Lung (tissue), 12 donors: Measurements from ENCODE around the gene UGT1A1. TPM values are rescaled to one million over a fixed set of nuclear protein-coding genes. Genes with fewer than 3 reads are reported as not detected.
"Not testable (repeated sequence)": the region's sequence is repeated elsewhere in the genome, so short reads cannot be mapped to it uniquely, and the experiment has no call there.

Source experiments
- ATAC-seq: fragments of 200-7000 bp; cut with Tn5 transposase; one replicate; pipeline ENCODE4 v1.9.1; 2020; ENCODE audit warnings: moderate number of reproducible peaks; ENCODE audit not compliant: insufficient read depth, low FRiP score
- DNase-seq, 3 donors: peaks; one replicate each; pipeline ENCODE4 v3.0.0-alpha.2; 2013 to 2017
- H3K27ac ChIP-seq, 2 donors: one replicate each; pipeline ENCODE4 v1.5.1; 2013; ENCODE audit warnings: mild to moderate bottlenecking in 2 of 2, moderate library complexity in 2 of 2, control low read depth in 1 of 2, inconsistent platforms in 1 of 2, low read depth in 1 of 2, low read length in 1 of 2
- H3K27me3 ChIP-seq, 3 donors: one replicate each; pipeline ENCODE4 v1.5.1; 2013; ENCODE audit warnings: low read length in 2 of 3; ENCODE audit not compliant: control insufficient read depth in 3 of 3, insufficient read depth in 3 of 3
- H3K36me3 ChIP-seq, 4 donors: one replicate each; pipeline ENCODE4 v1.5.1; 2013; ENCODE audit warnings: low read length in 4 of 4, mild to moderate bottlenecking in 1 of 4, moderate library complexity in 1 of 4; ENCODE audit not compliant: control insufficient read depth in 4 of 4, insufficient read depth in 4 of 4
- H3K4me1 ChIP-seq, 5 donors: one replicate each; pipeline ENCODE4 v1.5.1; 2013; ENCODE audit warnings: low read length in 5 of 5, mild to moderate bottlenecking in 2 of 5, moderate library complexity in 1 of 5; ENCODE audit not compliant: control insufficient read depth in 5 of 5, insufficient read depth in 5 of 5
- H3K4me3 ChIP-seq: one replicate; pipeline ENCODE4 v1.5.1; 2013; ENCODE audit warnings: mild to moderate bottlenecking, control low read depth, moderate library complexity
- H3K9ac ChIP-seq, 2 donors: one replicate each; pipeline ENCODE4 v1.5.1; 2013; ENCODE audit warnings: low read length in 2 of 2, control low read depth in 1 of 2; ENCODE audit not compliant: insufficient read depth in 1 of 2
- H3K9me3 ChIP-seq, 4 donors: one replicate each; pipeline ENCODE4 v1.5.1; 2013; ENCODE audit warnings: low read length in 3 of 4, mild to moderate bottlenecking in 1 of 4, moderate library complexity in 1 of 4; ENCODE audit not compliant: control insufficient read depth in 4 of 4, insufficient read depth in 3 of 4
- WGBS, 2 donors: extraction: QIAGEN DNeasy Blood & Tissue Kit; methylation state at CpG; one replicate each; pipeline ENCODE4 v1.1.7; 2013; 5-methylcytosine and 5-hydroxymethylcytosine counted together
- polyA plus RNA-seq, 2 donors: library from polyadenylated mRNA; stranded (reverse); fragments of 200-250 nt; gene quantifications; one replicate each; pipeline ENCODE4 v1.2.1, GENCODE V29; 2013
- total RNA-seq, 2 donors: library from RNA; depleted of rRNA in 1 of 2; stranded (reverse); fragments of >200 nt in 1 of 2; gene quantifications; one replicate each; pipeline ENCODE4 v1.2.1, GENCODE V29; 2014 to 2021
- TF ChIP-seq, protein P1 (sequence below): IDR thresholded peaks from 2 replicates; pipeline ENCODE4 v1.5.1; 2012; ENCODE audit warnings: mild to moderate bottlenecking; ENCODE audit errors: control extremely low read depth, extremely low read depth
- donor health status: control.
- donor health status: control.
- donor health status: Bipolar disorder and iron deficiency.
- donor health status: healthy.
- donor health status: DM: yes; HTN: yes; CAD: no.

UGT1A1 gene
- total and polyA plus RNA-seq, 4 donors, result 0.01 to 0.49 (median 0.04) TPM; not detected in 1

DNA sequence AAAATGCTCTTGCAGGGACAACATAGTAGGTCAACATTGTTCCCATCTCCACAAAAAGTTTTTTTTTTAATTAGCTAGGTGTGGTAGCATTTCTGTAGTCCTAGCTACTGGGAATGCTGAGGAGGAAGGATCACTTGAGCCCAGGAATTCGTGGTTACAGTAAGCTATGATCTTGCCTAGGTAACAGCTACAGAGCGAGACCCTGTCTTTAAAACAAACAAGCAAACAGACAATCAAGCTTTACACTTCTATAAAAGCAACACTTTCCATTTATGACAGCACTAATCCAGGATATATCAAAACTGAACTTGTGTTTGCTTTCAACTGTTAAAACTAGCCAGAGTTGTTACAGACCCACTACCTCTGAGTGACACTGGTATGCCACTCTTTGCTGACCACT is 19.2 kb upstream of the UGT1A1 start:
- H3K4me1 ChIP-seq, result no peaks in the 10 kb centered on the region
- no peak for ATAC-seq
- H3K36me3 ChIP-seq, result no peaks in the 10 kb centered on the region
- H3K4me3 ChIP-seq, result no peak overlapping the region
- no peak for DNase-seq
- 65 to 73% methylated on average over 2 of the region's 2 CpGs for WGBS, 2 donors
- no peak overlapping the region for H3K27ac ChIP-seq
- H3K9me3 ChIP-seq, result peaks cover 0 to 3% (median 0%) of the 10 kb centered on the region in 4 donors
- H3K9ac ChIP-seq, result no peak overlapping the region
- H3K27me3 ChIP-seq, result no peaks in the 10 kb centered on the region
- TF ChIP-seq, protein P1, sequence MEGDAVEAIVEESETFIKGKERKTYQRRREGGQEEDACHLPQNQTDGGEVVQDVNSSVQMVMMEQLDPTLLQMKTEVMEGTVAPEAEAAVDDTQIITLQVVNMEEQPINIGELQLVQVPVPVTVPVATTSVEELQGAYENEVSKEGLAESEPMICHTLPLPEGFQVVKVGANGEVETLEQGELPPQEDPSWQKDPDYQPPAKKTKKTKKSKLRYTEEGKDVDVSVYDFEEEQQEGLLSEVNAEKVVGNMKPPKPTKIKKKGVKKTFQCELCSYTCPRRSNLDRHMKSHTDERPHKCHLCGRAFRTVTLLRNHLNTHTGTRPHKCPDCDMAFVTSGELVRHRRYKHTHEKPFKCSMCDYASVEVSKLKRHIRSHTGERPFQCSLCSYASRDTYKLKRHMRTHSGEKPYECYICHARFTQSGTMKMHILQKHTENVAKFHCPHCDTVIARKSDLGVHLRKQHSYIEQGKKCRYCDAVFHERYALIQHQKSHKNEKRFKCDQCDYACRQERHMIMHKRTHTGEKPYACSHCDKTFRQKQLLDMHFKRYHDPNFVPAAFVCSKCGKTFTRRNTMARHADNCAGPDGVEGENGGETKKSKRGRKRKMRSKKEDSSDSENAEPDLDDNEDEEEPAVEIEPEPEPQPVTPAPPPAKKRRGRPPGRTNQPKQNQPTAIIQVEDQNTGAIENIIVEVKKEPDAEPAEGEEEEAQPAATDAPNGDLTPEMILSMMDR, result no peak

DNA sequence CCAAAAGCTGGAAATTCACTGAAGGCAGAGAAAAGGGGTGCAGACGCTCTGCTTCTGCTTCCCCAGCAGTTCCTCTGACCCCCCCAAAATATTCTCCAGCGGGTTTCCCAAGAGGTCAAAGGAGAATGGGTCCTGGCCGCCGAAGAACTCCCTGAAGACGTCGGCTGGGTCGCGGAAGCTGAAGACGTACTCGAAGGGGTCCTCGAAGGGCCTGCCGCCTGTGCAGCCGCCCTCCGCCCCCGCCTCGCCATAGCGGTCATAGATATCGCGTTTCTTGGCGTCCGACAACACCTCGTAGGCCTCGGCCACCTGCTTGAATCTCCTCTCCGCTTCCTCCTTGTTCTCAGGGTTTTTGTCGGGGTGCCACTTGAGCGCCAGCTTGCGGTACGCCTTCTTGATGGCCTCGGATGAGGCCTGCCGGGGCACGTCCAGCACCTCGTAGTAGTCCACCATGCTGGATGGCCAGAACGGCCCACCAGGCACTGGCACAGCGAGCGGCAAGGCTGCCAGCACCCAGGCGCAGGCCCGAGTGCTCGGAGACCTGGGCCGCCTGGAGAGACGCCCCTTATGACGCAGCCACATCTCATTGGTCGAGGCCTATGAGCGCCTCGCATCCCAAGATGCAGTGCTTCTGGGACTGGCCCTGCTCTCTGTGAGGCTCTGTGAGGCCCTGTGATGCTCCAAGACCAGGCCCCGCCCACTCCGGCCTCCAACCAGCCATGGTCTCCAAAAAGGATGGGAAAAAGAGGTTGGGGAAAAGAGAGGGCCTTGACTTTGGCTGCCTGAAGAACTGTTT is 16.4 kb upstream of the UGT1A1 start:
- DNase-seq, result no peak
- no peak for ATAC-seq
- Histone ChIP-seq H3K27me3 (no peaks in the 10 kb centered on the region), H3K4me1 (no peaks in the 10 kb centered on the region), H3K4me3 (no peak overlapping the region), H3K9me3 (peaks cover 0 to 5% (median 0%) of the 10 kb centered on the region in 4 donors), H3K36me3 (no peaks in the 10 kb centered on the region), H3K27ac (no peak overlapping the region), H3K9ac (no peak overlapping the region)
- TF ChIP-seq, protein P1, result no peak
- WGBS, 2 donors, result 94% methylated on average over 44 to 46 of the region's 46 CpGs

DNA sequence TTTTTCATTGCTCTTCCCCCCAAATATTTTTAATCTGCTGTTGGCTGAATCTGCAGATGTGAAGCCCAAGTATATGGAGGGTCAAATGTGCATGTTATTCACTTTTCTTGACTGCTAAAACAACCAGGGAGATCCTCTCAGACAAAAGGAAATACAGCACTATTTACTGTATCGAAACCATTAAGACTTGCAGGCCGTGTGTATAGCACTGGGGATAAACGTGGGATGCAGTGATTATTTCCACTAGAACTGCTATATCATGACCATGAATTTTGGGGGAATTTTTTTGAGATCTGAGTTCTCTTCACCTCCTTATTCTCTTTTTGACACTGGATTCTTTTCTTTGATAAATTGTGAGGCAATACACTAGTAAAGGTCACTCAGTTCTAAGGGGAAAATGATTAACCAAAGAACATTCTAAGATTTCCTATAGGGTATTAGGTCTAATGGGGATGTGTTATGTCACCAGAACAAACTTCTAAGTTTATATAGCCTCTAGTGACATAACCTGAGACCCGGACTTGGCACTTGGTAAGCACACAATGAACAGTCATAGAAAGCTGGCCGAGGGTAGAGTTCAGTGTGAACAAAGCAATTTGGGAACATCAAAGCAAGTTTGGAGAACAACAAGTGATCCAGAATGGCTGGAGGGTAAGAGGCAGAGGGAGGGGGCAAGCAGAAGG is 14.9 kb upstream of the UGT1A1 start:
- H3K4me1 ChIP-seq, result no peaks in the 10 kb centered on the region
- H3K27ac ChIP-seq, result no peak overlapping the region
- DNase-seq (no peak), ATAC-seq (no peak)
- no peak overlapping the region for H3K9ac ChIP-seq
- no peak overlapping the region for H3K4me3 ChIP-seq
- TF ChIP-seq, protein P1, result no peak
- no peaks in the 10 kb centered on the region for H3K36me3 ChIP-seq
- WGBS, 2 donors, result 74 to 84% methylated on average over 5 of the region's 5 CpGs
- H3K9me3 ChIP-seq, result peaks cover 0 to 5% (median 0%) of the 10 kb centered on the region in 4 donors
- no peaks in the 10 kb centered on the region for H3K27me3 ChIP-seq

DNA sequence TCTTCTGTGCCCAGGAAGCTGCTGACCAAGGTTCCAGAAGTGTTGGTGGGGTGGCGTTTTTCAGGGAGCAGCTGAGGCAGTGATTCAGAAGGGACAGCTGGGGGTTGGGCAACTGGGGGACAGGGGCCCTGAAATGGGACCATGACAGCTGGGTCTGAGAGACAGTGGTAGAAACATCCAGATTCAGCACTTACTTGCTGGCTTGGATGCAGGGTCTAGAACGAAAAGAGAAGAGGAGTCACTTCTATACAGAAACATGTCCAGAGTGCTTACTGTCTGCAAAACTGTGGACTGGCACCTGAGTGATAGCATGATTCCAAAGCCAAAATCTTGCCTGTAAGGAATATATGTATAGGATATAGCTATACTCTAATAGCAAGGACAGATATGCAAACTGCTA is 14.2 kb upstream of the UGT1A1 start:
- H3K9me3 ChIP-seq, result peaks cover 0 to 10% (median 2%) of the 10 kb centered on the region in 4 donors
- not testable (repeated sequence) for DNase-seq, H3K27me3 ChIP-seq, ATAC-seq, H3K4me1 ChIP-seq, H3K4me3 ChIP-seq, H3K9ac ChIP-seq, H3K36me3 ChIP-seq, H3K27ac ChIP-seq
- WGBS, 2 donors, result 74 to 88% methylated on average over 2 of the region's 2 CpGs
